HEK293T (cell line): Measurements from ENCODE around the gene SOD3.

Source experiments
- CTBP1 ChIP-seq: fragments of 450-650 bp; IDR thresholded peaks from 2 replicates; pipeline ENCODE4 v1.6.1; 2016; ENCODE audit warnings: borderline replicate concordance
- FOXM1 ChIP-seq: fragments of 450-650 bp; IDR thresholded peaks from 2 replicates; pipeline ENCODE4 v1.6.1; 2017; ENCODE audit warnings: mild to moderate bottlenecking, borderline replicate concordance
- NFRKB ChIP-seq: fragments of 450-650 bp; IDR thresholded peaks from 2 replicates; pipeline ENCODE4 v1.6.1; 2016; ENCODE audit warnings: mild to moderate bottlenecking, moderate library complexity
- SP1 ChIP-seq: fragments of 450-650 bp; IDR thresholded peaks from 2 replicates; pipeline ENCODE4 v1.6.1; 2017
- TARDBP ChIP-seq: fragments of 450-650 bp; IDR thresholded peaks from 2 replicates; pipeline ENCODE4 v1.6.1; 2016

DNA sequence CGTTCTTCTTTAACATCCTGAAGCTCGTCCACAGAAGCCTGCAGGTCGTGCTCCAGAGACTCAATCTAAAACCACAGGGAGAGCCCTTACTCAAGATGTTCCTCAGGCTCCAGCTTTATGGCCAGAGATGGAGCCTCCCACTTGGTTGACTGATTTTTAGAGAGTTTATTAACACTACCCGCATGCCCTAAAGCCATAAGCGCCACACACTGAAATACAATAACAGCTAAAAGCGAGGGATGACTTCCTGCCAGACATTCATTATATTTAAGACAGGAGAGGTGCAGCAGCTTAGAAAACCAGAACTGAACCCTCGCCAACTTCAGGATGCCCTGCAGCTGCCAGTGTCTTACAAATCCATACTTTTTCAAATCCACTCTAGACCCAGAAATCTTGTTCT is 42.0 kb downstream of the SOD3 start:
- TF ChIP-seq NFRKB (no peak), FOXM1 (no peak), CTBP1 (no peak), SP1 (no peak), TARDBP (no peak)
